ENCODE measurements around the gene PAK5. TPM values are rescaled to one million over a fixed set of nuclear protein-coding genes. Genes with fewer than 3 reads are reported as not detected.

Gene PAK5
- total RNA-seq, 1 experiment from 2014 or later, result not detected

- Histone ChIP-seq H3K4me3 (replicated peaks in 1 of 2; ENCODE audit: low read depth in 1 of 2, low read length in 2 of 2) (no peak overlapping the region), H3K36me3 (ENCODE audit: control insufficient read depth in 1 of 2, insufficient read depth in 2 of 2, low read length in 2 of 2) (no peaks in the 10 kb centered on the region), H3K9me3 (ENCODE audit: control insufficient read depth in 1 of 2, insufficient read depth in 1 of 2, low read depth in 1 of 2, low read length in 2 of 2) (no peaks in the 10 kb centered on the region), H3K27ac (ENCODE audit: low read depth, low read length) (no peak overlapping the region), H3K9me2 (ENCODE audit: insufficient read depth) (no peaks in the 10 kb centered on the region), H3K27me3 (ENCODE audit: insufficient read depth, low read length) (0 out of 2 replicates have a peak, but pooled peaks cover 7% of the 10 kb centered on the region), H4K20me1 (ENCODE audit: insufficient read depth) (no peaks in the 10 kb centered on the region), H3K9ac (ENCODE audit: low read length) (no peak overlapping the region), H3K4me1 (ENCODE audit: control insufficient read depth in 1 of 2, insufficient read depth in 2 of 2, low read length in 2 of 2) (no peaks in the 10 kb centered on the region), H3K4me2 (ENCODE audit: low read length) (no peak overlapping the region), H2AFZ (ENCODE audit: low read depth, low read length, poor library complexity, severe bottlenecking) (no peak overlapping the region), H3K79me2 (ENCODE audit: insufficient read depth, low read length) (no peaks in the 10 kb centered on the region)
- ChIA-PET CTCF (interaction anchor here (1.0 kb wide), 1 partner anchor 207 kb away, joined by 3 read pairs; no protein-coding TSS in a partner anchor), POLR2A (no interaction called here), RAD21 (ENCODE audit: low non-redundant PET in 1 of 2, low total read pairs in 2 of 2, uncharacterized antibody in 2 of 2, unreplicated experiment in 2 of 2) (no interaction called here)
- TF ChIP-seq CBX3 (IDR thresholded peaks at IDR 0.05; ENCODE audit: low read depth) (no peak), RAD21 (IDR thresholded peaks at IDR 0.05; ENCODE audit: low read depth) (no peak), SP1 (IDR thresholded peaks at IDR 0.05; ENCODE audit: low read depth) (no peak), EZH2 (IDR thresholded peaks at IDR 0.05) (no peak), CEBPB (IDR thresholded peaks at IDR 0.05; ENCODE audit: low read depth) (no peak), EZH2phosphoT487 (IDR thresholded peaks at IDR 0.05; ENCODE audit: borderline replicate concordance) (no peak), TCF7L2 (IDR thresholded peaks at IDR 0.05; ENCODE audit: borderline replicate concordance, extremely low read depth, insufficient read depth, insufficient read length) (no peak), SRF (IDR thresholded peaks at IDR 0.05; ENCODE audit: low read depth) (no peak), MAX (IDR thresholded peaks at IDR 0.05) (no peak), ZNF274 (IDR thresholded peaks at IDR 0.05; ENCODE audit: low read depth, low read length) (no peak), YY1 (IDR thresholded peaks at IDR 0.05; ENCODE audit: extremely low read depth, insufficient replicate concordance, low read depth, low read length) (no peak), FOSL1 (IDR thresholded peaks at IDR 0.05; ENCODE audit: low read depth) (no peak)
- ATAC-seq, result no peak
- no TSS peak for BruUV-seq (replicated peaks)
- no peak for DNase-seq (ENCODE audit: low read depth, low spot score)
- intact Hi-C loops (cut with micrococcal nuclease), result loop anchor here (5.0 kb wide), 3 partner anchors 607 to 1657 kb away; no protein-coding TSS in a partner anchor
These were observed 223.8 kb downstream of the PAK5 start for GRCh38 chr20:9615118-9615517.

GRCh38 chr20:9613871-9614270 is 225.0 kb downstream of the PAK5 start:
- no peak overlapping the region for H3K9ac ChIP-seq (ENCODE audit: low read length)
- CTCF ChIA-PET, result interaction anchor here (6.9 kb wide), 1 partner anchor 205 kb away, joined by 252 read pairs; no protein-coding TSS in a partner anchor
- no peak overlapping the region for H3K27ac ChIP-seq (ENCODE audit: low read depth, low read length)
- no peaks in the 10 kb centered on the region for H3K9me3 ChIP-seq (ENCODE audit: control insufficient read depth in 1 of 2, insufficient read depth in 1 of 2, low read depth in 1 of 2, low read length in 2 of 2)
- H3K36me3 ChIP-seq (ENCODE audit: control insufficient read depth in 1 of 2, insufficient read depth in 2 of 2, low read length in 2 of 2), result no peaks in the 10 kb centered on the region
- no peaks in the 10 kb centered on the region for H3K79me2 ChIP-seq (ENCODE audit: insufficient read depth, low read length)
- POLR2A ChIA-PET, result no interaction called here
- H3K4me3 ChIP-seq (replicated peaks in 1 of 2; ENCODE audit: low read depth in 1 of 2, low read length in 2 of 2), result no peak overlapping the region
- H3K4me2 ChIP-seq (ENCODE audit: low read length), result no peak overlapping the region
- no peak for DNase-seq (ENCODE audit: low read depth, low spot score)
- intact Hi-C loops (cut with micrococcal nuclease), result loop anchor here (5.0 kb wide), 1 partner anchor 147 kb away; no protein-coding TSS in a partner anchor
- no peaks in the 10 kb centered on the region for H3K4me1 ChIP-seq (ENCODE audit: control insufficient read depth in 1 of 2, insufficient read depth in 2 of 2, low read length in 2 of 2)
- H3K9me2 ChIP-seq (ENCODE audit: insufficient read depth), result no peaks in the 10 kb centered on the region
- 0 out of 2 replicates have a peak, but pooled peaks cover 7% of the 10 kb centered on the region for H3K27me3 ChIP-seq (ENCODE audit: insufficient read depth, low read length)
- TF ChIP-seq CBX3 (IDR thresholded peaks at IDR 0.05; ENCODE audit: low read depth) (no peak), FOSL1 (IDR thresholded peaks at IDR 0.05; ENCODE audit: low read depth) (no peak), POLR2AphosphoS5 (IDR thresholded peaks at IDR 0.05; ENCODE audit: low read depth, low read length) (no peak), RAD21 (IDR thresholded peaks at IDR 0.05; ENCODE audit: low read depth) (no peak), CEBPB (IDR thresholded peaks at IDR 0.05; ENCODE audit: low read depth) (no peak)
- H2AFZ ChIP-seq (ENCODE audit: low read depth, low read length, poor library complexity, severe bottlenecking), result no peak overlapping the region
- H4K20me1 ChIP-seq (ENCODE audit: insufficient read depth), result no peaks in the 10 kb centered on the region
- no peak for ATAC-seq
- RAD21 ChIA-PET (ENCODE audit: low non-redundant PET in 1 of 2, low total read pairs in 2 of 2, uncharacterized antibody in 2 of 2, unreplicated experiment in 2 of 2), result no interaction called here
- BruUV-seq (replicated peaks), result no TSS peak
